Stimulated activated CD8-positive, alpha-beta memory T cell treated with anti-CD3 and anti-CD28 coated beads, Interleukin-4, amount 100 ng/mL, for 4 hours (primary cell): ENCODE results near the gene SFXN3.

ENCODE experiments used
- DNase-seq, 2 donors: peaks; one replicate each; pipeline ENCODE4 v3.0.0-alpha.2; 2020; ENCODE audit warnings: low read depth in 2 of 2, low spot score in 1 of 2

SFXN3 gene

GRCh38 chr10:101056365-101057151, 25.5 kb downstream of the SFXN3 start:
- DNase-seq, result no peak

GRCh38 chr10:101060036-101060950, 29.3 kb downstream of the SFXN3 start:
- DNase-seq, result peak; percentile 68 to 94

GRCh38 chr10:101060951-101061623, 30.1 kb downstream of the SFXN3 start:
- peak in 1 of 2 donors; percentile 74 for DNase-seq

GRCh38 chr10:101061624-101062231, 30.7 kb downstream of the SFXN3 start, which contains the start of gene KAZALD1:
TSS of gene KAZALD1 (plus strand) at chr10:101061989. CDS start at chr10:101062593, 604 bp downstream.
- DNase-seq, result no peak

- DNase-seq, result no peak
Measured at GRCh38 chr10:101062232-101063049, 31.4 kb downstream of the SFXN3 start.

GRCh38 chr10:101063050-101063525, 32.1 kb downstream of the SFXN3 start:
- DNase-seq, result no peak

- no peak for DNase-seq
Measured at GRCh38 chr10:101063548-101064414, 32.7 kb downstream of the SFXN3 start.

- no peak for DNase-seq
Measured at GRCh38 chr10:101064415-101065030, 33.5 kb downstream of the SFXN3 start.

- no peak for DNase-seq
Measured at GRCh38 chr10:101065481-101066145, 34.6 kb downstream of the SFXN3 start.

GRCh38 chr10:101066146-101066895, 35.3 kb downstream of the SFXN3 start:
- DNase-seq, result no peak

GRCh38 chr10:101066896-101067355, 35.9 kb downstream of the SFXN3 start:
- DNase-seq, result no peak

- peak; percentile 47 to 64 for DNase-seq
Measured at GRCh38 chr10:101067356-101068083, 36.5 kb downstream of the SFXN3 start.

- DNase-seq, result no peak
Measured at GRCh38 chr10:101069441-101069840, 38.4 kb downstream of the SFXN3 start.

- no peak for DNase-seq
Measured at GRCh38 chr10:101070098-101070497, 39.1 kb downstream of the SFXN3 start.

GRCh38 chr10:101071267-101071884, 40.3 kb downstream of the SFXN3 start:
- DNase-seq, result no peak

GRCh38 chr10:101071885-101072433, 40.9 kb downstream of the SFXN3 start:
- no peak for DNase-seq
